Esophagus muscularis mucosa (tissue), 3 donors: Measurements from ENCODE around the gene ATP11A.

Experiments
- CTCF ChIP-seq, 3 experiments: fragments of 200-600 bp in 2 of 3; fragments of 450-650 bp in 1 of 3; sonication (generic) in 2 of 3; IDR thresholded peaks; one replicate each; pipeline ENCODE4 v1.5.1; 2017 to 2019; ENCODE audit warnings: antibody characterized with exemption in 3 of 3, mild to moderate bottlenecking in 2 of 3, moderate library complexity in 1 of 3
- POLR2A ChIP-seq: fragments of 450-650 bp; IDR thresholded peaks from one replicate; pipeline ENCODE4 v1.6.1; 2017; ENCODE audit warnings: antibody characterized with exemption, moderate library complexity, mild to moderate bottlenecking, low read depth
- POLR2AphosphoS5 ChIP-seq, 2 donors: sonication (generic); formaldehyde crosslinking; IDR thresholded peaks; one replicate each; pipeline ENCODE4 v1.6.1; 2017; ENCODE audit warnings: antibody characterized with exemption in 2 of 2

- no peak for TF ChIP-seq CTCF (IDR thresholded peaks at IDR 0.05)
- TF ChIP-seq POLR2AphosphoS5 (IDR thresholded peaks at IDR 0.05): no peak
- TF ChIP-seq POLR2A: no peak
Observed at GRCh38 chr13:112928972-112929782, 239.3 kb downstream of the ATP11A start.
